ENCODE results near the gene TBL1XR1. TPM values are rescaled to one million over a fixed set of nuclear protein-coding genes. Genes with fewer than 3 reads are reported as not detected.

TBL1XR1 gene
- total RNA-seq, 1 donor from 2014 or later = 153 TPM

DNA sequence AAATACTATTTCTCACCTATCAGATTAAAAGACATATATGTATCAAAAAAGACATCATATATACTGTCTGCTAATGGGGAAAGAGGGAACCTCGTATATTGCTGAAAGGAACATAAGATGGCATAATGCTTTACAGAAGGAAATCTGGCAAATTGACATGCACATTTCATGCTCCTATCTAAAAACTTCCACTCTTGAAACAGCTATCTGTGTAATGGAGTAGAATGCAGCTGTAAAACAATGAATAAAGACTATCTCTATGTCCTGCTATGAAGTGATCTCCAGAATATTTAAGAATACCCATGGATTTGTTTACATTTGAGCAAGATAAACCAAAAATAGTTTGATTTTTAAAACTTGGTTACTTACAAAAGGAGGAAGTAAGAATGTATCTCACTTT, 107.4 kb downstream of the TBL1XR1 start:
- TF ChIP-seq, protein P1, sequence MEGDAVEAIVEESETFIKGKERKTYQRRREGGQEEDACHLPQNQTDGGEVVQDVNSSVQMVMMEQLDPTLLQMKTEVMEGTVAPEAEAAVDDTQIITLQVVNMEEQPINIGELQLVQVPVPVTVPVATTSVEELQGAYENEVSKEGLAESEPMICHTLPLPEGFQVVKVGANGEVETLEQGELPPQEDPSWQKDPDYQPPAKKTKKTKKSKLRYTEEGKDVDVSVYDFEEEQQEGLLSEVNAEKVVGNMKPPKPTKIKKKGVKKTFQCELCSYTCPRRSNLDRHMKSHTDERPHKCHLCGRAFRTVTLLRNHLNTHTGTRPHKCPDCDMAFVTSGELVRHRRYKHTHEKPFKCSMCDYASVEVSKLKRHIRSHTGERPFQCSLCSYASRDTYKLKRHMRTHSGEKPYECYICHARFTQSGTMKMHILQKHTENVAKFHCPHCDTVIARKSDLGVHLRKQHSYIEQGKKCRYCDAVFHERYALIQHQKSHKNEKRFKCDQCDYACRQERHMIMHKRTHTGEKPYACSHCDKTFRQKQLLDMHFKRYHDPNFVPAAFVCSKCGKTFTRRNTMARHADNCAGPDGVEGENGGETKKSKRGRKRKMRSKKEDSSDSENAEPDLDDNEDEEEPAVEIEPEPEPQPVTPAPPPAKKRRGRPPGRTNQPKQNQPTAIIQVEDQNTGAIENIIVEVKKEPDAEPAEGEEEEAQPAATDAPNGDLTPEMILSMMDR (conservative IDR thresholded peaks at IDR 0.05) = no peak
- H3K36me3 Mint-ChIP-seq (ENCODE audit: low read depth) = peaks cover 39% of the 10 kb centered on the region
- no peak for DNase-seq (ENCODE audit: low read depth, low spot score)
- H3K27ac Mint-ChIP-seq (ENCODE audit: unreplicated experiment) = no peak overlapping the region
- peaks cover 20% of the 10 kb centered on the region for H3K9me3 Mint-ChIP-seq
- H3K4me1 Mint-ChIP-seq = peaks cover 19% of the 10 kb centered on the region
- no peaks in the 10 kb centered on the region for H3K27me3 Mint-ChIP-seq (ENCODE audit: low read depth)
- no peak overlapping the region for H3K4me3 Mint-ChIP-seq

DNA sequence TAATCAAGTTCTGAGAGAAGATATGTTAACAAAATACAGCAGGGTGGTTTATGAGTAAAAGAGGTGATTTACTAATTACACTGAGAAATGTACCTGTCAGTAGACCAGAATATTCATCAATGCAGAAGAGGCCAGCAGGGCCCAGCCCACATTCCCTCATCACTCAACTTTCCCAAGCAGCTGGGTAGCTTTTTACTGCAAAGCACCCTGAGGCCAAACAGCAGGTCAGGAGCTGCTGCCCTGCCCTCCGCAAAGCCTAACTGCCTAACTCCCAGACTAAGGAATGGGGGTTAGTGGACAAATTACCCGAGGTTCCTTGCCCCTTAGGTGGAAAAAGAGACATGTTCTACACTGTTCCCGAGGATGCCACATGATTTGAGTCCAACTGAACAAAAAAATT, 108.2 kb downstream of the TBL1XR1 start:
- Mint-ChIP-seq H3K4me3 (no peak overlapping the region), H3K27me3 (ENCODE audit: low read depth) (no peaks in the 10 kb centered on the region), H3K9me3 (peaks cover 19% of the 10 kb centered on the region), H3K27ac (ENCODE audit: unreplicated experiment) (no peak overlapping the region), H3K4me1 (peaks cover 22% of the 10 kb centered on the region), H3K36me3 (ENCODE audit: low read depth) (peaks cover 40% of the 10 kb centered on the region)
- DNase-seq (ENCODE audit: low read depth, low spot score) = no peak
- TF ChIP-seq, protein P1 (conservative IDR thresholded peaks at IDR 0.05) = no peak

DNA sequence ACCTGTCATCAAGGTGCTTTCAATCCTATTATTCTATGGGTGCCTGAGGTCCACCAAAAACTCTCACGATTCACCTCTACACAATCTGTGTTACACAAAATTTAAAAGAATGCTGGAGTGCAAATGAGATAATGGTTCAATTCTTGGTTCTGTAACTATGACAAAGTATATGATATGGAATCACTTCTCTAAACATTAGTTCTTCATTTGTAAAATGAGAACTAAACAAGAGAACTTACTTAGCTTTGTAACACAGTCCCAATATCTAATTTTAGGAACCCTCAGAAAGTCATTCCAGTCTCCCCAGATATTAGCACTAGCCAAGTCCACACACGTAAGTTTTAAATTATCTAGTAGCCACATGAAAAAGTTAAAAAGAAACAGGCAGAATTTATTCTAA, 111.5 kb downstream of the TBL1XR1 start:
- Mint-ChIP-seq H3K9me3 (peaks cover 12% of the 10 kb centered on the region), H3K4me1 (peaks cover 22% of the 10 kb centered on the region), H3K27ac (ENCODE audit: unreplicated experiment) (no peak overlapping the region), H3K27me3 (ENCODE audit: low read depth) (no peaks in the 10 kb centered on the region), H3K36me3 (ENCODE audit: low read depth) (peaks cover 28% of the 10 kb centered on the region), H3K4me3 (no peak overlapping the region)
- TF ChIP-seq, protein P1 (conservative IDR thresholded peaks at IDR 0.05) = no peak
- no peak for DNase-seq (ENCODE audit: low read depth, low spot score)

DNA sequence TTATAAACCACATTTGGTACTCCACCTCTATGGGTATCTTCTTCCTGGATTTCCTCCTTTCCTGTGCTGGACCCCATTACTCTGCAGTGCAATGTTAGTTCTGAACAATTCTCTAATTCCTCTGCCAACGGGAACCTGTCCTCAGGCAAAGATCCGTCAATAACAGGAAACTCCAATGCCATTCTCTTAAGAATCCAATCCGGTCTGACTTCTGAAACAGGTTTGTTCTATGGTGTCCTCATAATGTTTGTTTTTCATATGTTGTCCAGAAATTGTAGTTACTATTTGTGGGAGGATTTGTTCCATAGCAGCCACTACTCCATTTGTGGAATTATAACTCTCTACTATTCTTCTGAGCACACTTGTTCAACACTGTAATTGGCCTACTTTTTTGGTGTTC, 112.7 kb downstream of the TBL1XR1 start:
- TF ChIP-seq, protein P1 (conservative IDR thresholded peaks at IDR 0.05) = no peak
- peaks cover 17% of the 10 kb centered on the region for H3K4me1 Mint-ChIP-seq
- no peak overlapping the region for H3K4me3 Mint-ChIP-seq
- no peaks in the 10 kb centered on the region for H3K27me3 Mint-ChIP-seq (ENCODE audit: low read depth)
- H3K27ac Mint-ChIP-seq (ENCODE audit: unreplicated experiment) = no peak overlapping the region
- DNase-seq (ENCODE audit: low read depth, low spot score) = no peak
- peaks cover 26% of the 10 kb centered on the region for H3K36me3 Mint-ChIP-seq (ENCODE audit: low read depth)
- H3K9me3 Mint-ChIP-seq = peaks cover 10% of the 10 kb centered on the region

- no peak overlapping the region for H3K27ac Mint-ChIP-seq (ENCODE audit: unreplicated experiment)
- TF ChIP-seq, protein P1 (conservative IDR thresholded peaks at IDR 0.05) = no peak
- H3K36me3 Mint-ChIP-seq (ENCODE audit: low read depth) = peaks cover 35% of the 10 kb centered on the region
- peaks cover 18% of the 10 kb centered on the region for H3K9me3 Mint-ChIP-seq
- H3K27me3 Mint-ChIP-seq (ENCODE audit: low read depth) = no peaks in the 10 kb centered on the region
- no peak for DNase-seq (ENCODE audit: low read depth, low spot score)
- no peak overlapping the region for H3K4me3 Mint-ChIP-seq
- H3K4me1 Mint-ChIP-seq = peaks cover 3% of the 10 kb centered on the region
Measured at GRCh38 chr3:177080122-177080521, 117.2 kb downstream of the TBL1XR1 start.

- Mint-ChIP-seq H3K27me3 (ENCODE audit: low read depth) (no peaks in the 10 kb centered on the region), H3K36me3 (ENCODE audit: low read depth) (peaks cover 35% of the 10 kb centered on the region), H3K4me3 (no peak overlapping the region), H3K4me1 (peaks cover 3% of the 10 kb centered on the region), H3K9me3 (peaks cover 18% of the 10 kb centered on the region), H3K27ac (ENCODE audit: unreplicated experiment) (no peak overlapping the region)
- no peak for DNase-seq (ENCODE audit: low read depth, low spot score)
- TF ChIP-seq, protein P1 (conservative IDR thresholded peaks at IDR 0.05) = no peak
Measured at GRCh38 chr3:177079684-177080083, 117.6 kb downstream of the TBL1XR1 start.

Measured in neural crest cell (in vitro differentiated cells).